HuH-7.5 (cell line): ENCODE data around the gene CNOT1.

Experiments used
- DNase-seq: peaks from one replicate; pipeline ENCODE4 v3.0.0; 2011; ENCODE audit warnings: low spot score

The CNOT1 gene

GRCh38 chr16:58481931-58482330 lies 147.7 kb downstream of the CNOT1 start:
- no peak for DNase-seq

- no peak for DNase-seq
Measured at GRCh38 chr16:58481226-58481869, 148.3 kb downstream of the CNOT1 start.

GRCh38 chr16:58478427-58478826 lies 151.2 kb downstream of the CNOT1 start:
- no peak for DNase-seq

GRCh38 chr16:58476791-58477190 lies 152.8 kb downstream of the CNOT1 start:
- no peak for DNase-seq

GRCh38 chr16:58475091-58475619 lies 154.5 kb downstream of the CNOT1 start:
- no peak for DNase-seq

- no peak for DNase-seq
Measured at GRCh38 chr16:58474296-58474695, 155.3 kb downstream of the CNOT1 start.

- DNase-seq: no peak
Measured at GRCh38 chr16:58472827-58473226, 156.8 kb downstream of the CNOT1 start.

GRCh38 chr16:58472266-58472665 lies 157.4 kb downstream of the CNOT1 start:
- DNase-seq: no peak

GRCh38 chr16:58471209-58471975 lies 158.2 kb downstream of the CNOT1 start:
- no peak for DNase-seq
